ENCODE measurements around the gene CTCF.

Gene CTCF

GRCh38 chr16:67661886-67662652 is 99.7 kb downstream of the CTCF start:
- peaks cover 17% of the 10 kb centered on the region for H3K36me3 ChIP-seq (ENCODE audit: control insufficient read depth, insufficient read depth, low read length)

GRCh38 chr16:67662653-67663010 is 100.3 kb downstream of the CTCF start:
- peaks cover 19% of the 10 kb centered on the region for H3K4me1 ChIP-seq (ENCODE audit: control insufficient read depth, insufficient read depth, low read length)
- peaks cover 20% of the 10 kb centered on the region for H3K27me3 ChIP-seq (ENCODE audit: control insufficient read depth, insufficient read depth, low read length)
- no peak overlapping the region for H3K9ac ChIP-seq (ENCODE audit: low read length)
- peaks cover 12% of the 10 kb centered on the region for H3K36me3 ChIP-seq (ENCODE audit: control insufficient read depth, insufficient read depth, low read length)
- no peaks in the 10 kb centered on the region for H3K9me3 ChIP-seq (ENCODE audit: control insufficient read depth, insufficient read depth, low read depth, low read length)
- no peak overlapping the region for H3K4me3 ChIP-seq (ENCODE audit: low read depth, low read length)
- no peak overlapping the region for H3K27ac ChIP-seq (ENCODE audit: low read depth, low read length)

More at GRCh38 chr16:67661886-67662652, 99.7 kb downstream of the CTCF start:
- H3K4me3 ChIP-seq (ENCODE audit: low read depth, low read length), result peak overlapping the region; percentile 99
- peaks cover 20% of the 10 kb centered on the region for H3K27me3 ChIP-seq (ENCODE audit: control insufficient read depth, insufficient read depth, low read length)
- H3K9ac ChIP-seq (ENCODE audit: low read length), result no peak overlapping the region
- peaks cover 15% of the 10 kb centered on the region; the same call in 1 of the 2 replicates for H3K4me1 ChIP-seq (ENCODE audit: control insufficient read depth, insufficient read depth, low read length)
- H3K9me3 ChIP-seq (ENCODE audit: control insufficient read depth, insufficient read depth, low read depth, low read length), result no peaks in the 10 kb centered on the region
- H3K27ac ChIP-seq (ENCODE audit: low read depth, low read length), result no peak overlapping the region

DNA sequence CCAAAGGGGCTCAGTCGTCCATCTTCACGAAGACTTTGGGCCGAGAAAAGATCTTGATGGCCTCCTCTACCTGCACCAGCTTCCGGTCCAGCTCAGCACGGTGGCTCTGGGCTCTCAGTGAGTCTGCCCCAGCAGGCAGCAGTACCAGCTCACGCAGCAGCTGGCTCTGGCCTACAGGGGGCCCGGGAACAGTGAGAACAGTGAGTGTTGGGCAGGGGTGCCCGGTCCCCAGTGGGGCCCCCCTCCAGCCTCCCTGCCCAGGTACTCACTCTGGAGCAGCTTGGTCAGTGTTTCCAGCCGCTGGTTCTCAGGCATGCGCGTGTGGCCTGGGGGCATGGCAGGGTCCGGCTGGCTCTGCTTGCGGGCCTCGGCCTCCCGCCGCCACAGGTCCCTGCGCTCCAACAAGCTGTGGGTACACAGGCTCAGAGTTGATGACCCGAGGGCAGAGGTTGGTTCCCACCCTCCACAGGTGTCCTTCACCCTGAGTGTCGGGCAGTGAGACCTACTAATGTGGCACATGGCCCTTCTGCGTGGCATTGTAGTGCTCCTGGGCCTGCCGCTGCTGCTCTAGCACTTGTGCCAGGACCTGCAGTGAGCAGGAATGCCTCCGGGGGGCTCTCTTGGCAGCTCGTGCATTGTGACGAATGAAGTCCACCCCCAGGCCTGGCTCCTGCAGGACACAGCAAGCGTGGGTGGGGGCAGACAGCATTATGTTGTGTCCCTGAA is 101.0 kb downstream of the CTCF start:
- H3K9me3 ChIP-seq (ENCODE audit: control insufficient read depth, insufficient read depth, low read depth, low read length), result no peaks in the 10 kb centered on the region
- no peak overlapping the region for H3K4me3 ChIP-seq (ENCODE audit: low read depth, low read length)
- H3K27ac ChIP-seq (ENCODE audit: low read depth, low read length), result no peak overlapping the region
- H3K36me3 ChIP-seq (ENCODE audit: control insufficient read depth, insufficient read depth, low read length), result peaks cover 5% of the 10 kb centered on the region
- H3K4me1 ChIP-seq (ENCODE audit: control insufficient read depth, insufficient read depth, low read length), result peaks cover 25% of the 10 kb centered on the region
- H3K27me3 ChIP-seq (ENCODE audit: control insufficient read depth, insufficient read depth, low read length), result peaks cover 20% of the 10 kb centered on the region
- H3K9ac ChIP-seq (ENCODE audit: low read length), result no peak overlapping the region

DNA sequence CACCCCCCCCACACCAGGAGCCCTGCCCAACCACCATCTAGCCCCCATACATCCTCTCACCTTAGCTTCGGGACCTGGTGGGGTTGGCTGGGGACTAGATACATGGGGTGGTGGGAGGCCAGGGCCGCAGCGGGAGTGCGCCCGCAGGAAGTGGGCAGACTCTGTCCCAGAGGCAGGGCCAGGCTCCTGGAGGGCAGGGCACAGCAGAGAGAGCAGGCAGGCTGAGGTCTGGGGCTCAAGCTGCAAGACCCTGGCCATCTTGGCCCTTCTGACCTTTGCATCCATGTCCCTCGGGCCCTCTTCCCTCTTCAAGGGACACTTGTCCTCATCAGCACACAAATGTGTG is 101.5 kb downstream of the CTCF start:
- Histone ChIP-seq H3K9me3 (ENCODE audit: control insufficient read depth, insufficient read depth, low read depth, low read length) (no peaks in the 10 kb centered on the region), H3K4me3 (ENCODE audit: low read depth, low read length) (no peak overlapping the region), H3K27me3 (ENCODE audit: control insufficient read depth, insufficient read depth, low read length) (peaks cover 20% of the 10 kb centered on the region), H3K36me3 (ENCODE audit: control insufficient read depth, insufficient read depth, low read length) (no peaks in the 10 kb centered on the region), H3K4me1 (ENCODE audit: control insufficient read depth, insufficient read depth, low read length) (peaks cover 25% of the 10 kb centered on the region), H3K9ac (ENCODE audit: low read length) (no peak overlapping the region), H3K27ac (ENCODE audit: low read depth, low read length) (no peak overlapping the region)

- no peaks in the 10 kb centered on the region for H3K36me3 ChIP-seq (ENCODE audit: control insufficient read depth, insufficient read depth, low read length)
- no peak overlapping the region for H3K4me3 ChIP-seq (ENCODE audit: low read depth, low read length)
- no peaks in the 10 kb centered on the region for H3K9me3 ChIP-seq (ENCODE audit: control insufficient read depth, insufficient read depth, low read depth, low read length)
- peaks cover 20% of the 10 kb centered on the region for H3K27me3 ChIP-seq (ENCODE audit: control insufficient read depth, insufficient read depth, low read length)
- no peak overlapping the region for H3K9ac ChIP-seq (ENCODE audit: low read length)
- H3K27ac ChIP-seq (ENCODE audit: low read depth, low read length), result no peak overlapping the region
- H3K4me1 ChIP-seq (ENCODE audit: control insufficient read depth, insufficient read depth, low read length), result peaks cover 21% of the 10 kb centered on the region
Observed at GRCh38 chr16:67664258-67664657, 101.9 kb downstream of the CTCF start.

- no peak overlapping the region for H3K4me3 ChIP-seq (ENCODE audit: low read depth, low read length)
Observed at GRCh38 chr16:67664871-67665270, 102.5 kb downstream of the CTCF start.

DNA sequence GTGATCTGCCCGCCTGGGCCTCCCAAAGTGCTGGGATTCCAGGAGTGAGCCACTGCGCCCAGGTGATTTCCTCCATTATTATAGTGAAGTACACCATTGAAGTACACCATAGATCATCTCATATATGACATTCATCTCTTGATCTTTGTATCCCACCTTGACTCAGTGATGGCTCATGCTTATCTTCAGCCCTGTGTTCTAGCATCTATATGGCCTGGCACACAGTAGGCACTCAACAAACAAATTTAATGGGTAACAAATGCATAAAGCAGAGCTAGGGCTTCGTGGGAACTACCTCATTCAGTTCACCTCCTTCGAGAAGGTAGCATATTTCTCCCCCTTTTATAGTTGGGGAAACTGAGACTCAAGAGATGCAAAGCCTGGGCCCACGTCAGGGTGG is 103.3 kb downstream of the CTCF start:
- no peaks in the 10 kb centered on the region for H3K36me3 ChIP-seq (ENCODE audit: control insufficient read depth, insufficient read depth, low read length)
- peaks cover 21% of the 10 kb centered on the region for H3K4me1 ChIP-seq (ENCODE audit: control insufficient read depth, insufficient read depth, low read length)
- H3K27ac ChIP-seq (ENCODE audit: low read depth, low read length), result no peak overlapping the region

More at GRCh38 chr16:67664871-67665270, 102.5 kb downstream of the CTCF start:
- Histone ChIP-seq H3K36me3 (ENCODE audit: control insufficient read depth, insufficient read depth, low read length) (no peaks in the 10 kb centered on the region), H3K27me3 (ENCODE audit: control insufficient read depth, insufficient read depth, low read length) (peaks cover 20% of the 10 kb centered on the region), H3K4me1 (ENCODE audit: control insufficient read depth, insufficient read depth, low read length) (peaks cover 21% of the 10 kb centered on the region), H3K9ac (ENCODE audit: low read length) (no peak overlapping the region), H3K9me3 (ENCODE audit: control insufficient read depth, insufficient read depth, low read depth, low read length) (no peaks in the 10 kb centered on the region), H3K27ac (ENCODE audit: low read depth, low read length) (no peak overlapping the region)

GRCh38 chr16:67666032-67666551 is 103.8 kb downstream of the CTCF start:
- peaks cover 21% of the 10 kb centered on the region for H3K4me1 ChIP-seq (ENCODE audit: control insufficient read depth, insufficient read depth, low read length)
- no peaks in the 10 kb centered on the region for H3K9me3 ChIP-seq (ENCODE audit: control insufficient read depth, insufficient read depth, low read depth, low read length)
- H3K9ac ChIP-seq (ENCODE audit: low read length), result peak overlapping the region; percentile 9
- no peak overlapping the region for H3K27ac ChIP-seq (ENCODE audit: low read depth, low read length)
- H3K4me3 ChIP-seq (ENCODE audit: low read depth, low read length), result peak overlapping the region; percentile 76
- H3K36me3 ChIP-seq (ENCODE audit: control insufficient read depth, insufficient read depth, low read length), result no peaks in the 10 kb centered on the region
- H3K27me3 ChIP-seq (ENCODE audit: control insufficient read depth, insufficient read depth, low read length), result peaks cover 20% of the 10 kb centered on the region

More for the DNA sequence above, 103.3 kb downstream of the CTCF start:
- H3K9me3 ChIP-seq (ENCODE audit: control insufficient read depth, insufficient read depth, low read depth, low read length), result no peaks in the 10 kb centered on the region
- peak overlapping the region; percentile 76 for H3K4me3 ChIP-seq (ENCODE audit: low read depth, low read length)
- peaks cover 20% of the 10 kb centered on the region for H3K27me3 ChIP-seq (ENCODE audit: control insufficient read depth, insufficient read depth, low read length)
- H3K9ac ChIP-seq (ENCODE audit: low read length), result peak overlapping the region; percentile 9

- no peaks in the 10 kb centered on the region for H3K9me3 ChIP-seq (ENCODE audit: control insufficient read depth, insufficient read depth, low read depth, low read length)
- H3K36me3 ChIP-seq (ENCODE audit: control insufficient read depth, insufficient read depth, low read length), result no peaks in the 10 kb centered on the region
- H3K9ac ChIP-seq (ENCODE audit: low read length), result peak within 1 kb of the TSS; percentile 46
- peaks cover 13% of the 10 kb centered on the region for H3K27me3 ChIP-seq (ENCODE audit: control insufficient read depth, insufficient read depth, low read length)
- H3K4me1 ChIP-seq (ENCODE audit: control insufficient read depth, insufficient read depth, low read length), result peaks cover 17% of the 10 kb centered on the region
- no peak within 1 kb of the TSS for H3K27ac ChIP-seq (ENCODE audit: low read depth, low read length)
- H3K4me3 ChIP-seq (ENCODE audit: low read depth, low read length), result peak within 1 kb of the TSS; percentile 76
Observed at GRCh38 chr16:67666559-67667452, 104.5 kb downstream of the CTCF start, which contains the start of the genes C16orf86 and ENKD1. TSS of gene C16orf86 (plus strand) at chr16:67666814. CDS start at chr16:67666971, 157 bp downstream. TSS of gene ENKD1 (minus strand) at chr16:67666750. CDS start at chr16:67666442, 308 bp downstream.

GRCh38 chr16:67667453-67667816 is 105.1 kb downstream of the CTCF start:
- Histone ChIP-seq H3K27me3 (ENCODE audit: control insufficient read depth, insufficient read depth, low read length) (peaks cover 7% of the 10 kb centered on the region), H3K36me3 (ENCODE audit: control insufficient read depth, insufficient read depth, low read length) (no peaks in the 10 kb centered on the region), H3K9me3 (ENCODE audit: control insufficient read depth, insufficient read depth, low read depth, low read length) (no peaks in the 10 kb centered on the region), H3K4me3 (ENCODE audit: low read depth, low read length) (peak overlapping the region; percentile 76), H3K27ac (ENCODE audit: low read depth, low read length) (no peak overlapping the region), H3K4me1 (ENCODE audit: control insufficient read depth, insufficient read depth, low read length) (peaks cover 16% of the 10 kb centered on the region), H3K9ac (ENCODE audit: low read length) (no peak overlapping the region)
